Breast epithelium (tissue), 3 donors: Measurements from ENCODE around the gene TJP2.

Source experiments
- POLR2A ChIP-seq: fragments of 450-650 bp; IDR thresholded peaks from one replicate; pipeline ENCODE4 v1.6.1; 2016; ENCODE audit warnings: antibody characterized with exemption, mild to moderate bottlenecking, moderate library complexity
- TF ChIP-seq, protein P1 (sequence below), 3 donors: fragments of 450-650 bp; IDR thresholded peaks; one replicate each; pipeline ENCODE4 v1.5.1; 2016 to 2017; ENCODE audit warnings: antibody characterized with exemption in 3 of 3, mild to moderate bottlenecking in 3 of 3, moderate library complexity in 3 of 3

DNA sequence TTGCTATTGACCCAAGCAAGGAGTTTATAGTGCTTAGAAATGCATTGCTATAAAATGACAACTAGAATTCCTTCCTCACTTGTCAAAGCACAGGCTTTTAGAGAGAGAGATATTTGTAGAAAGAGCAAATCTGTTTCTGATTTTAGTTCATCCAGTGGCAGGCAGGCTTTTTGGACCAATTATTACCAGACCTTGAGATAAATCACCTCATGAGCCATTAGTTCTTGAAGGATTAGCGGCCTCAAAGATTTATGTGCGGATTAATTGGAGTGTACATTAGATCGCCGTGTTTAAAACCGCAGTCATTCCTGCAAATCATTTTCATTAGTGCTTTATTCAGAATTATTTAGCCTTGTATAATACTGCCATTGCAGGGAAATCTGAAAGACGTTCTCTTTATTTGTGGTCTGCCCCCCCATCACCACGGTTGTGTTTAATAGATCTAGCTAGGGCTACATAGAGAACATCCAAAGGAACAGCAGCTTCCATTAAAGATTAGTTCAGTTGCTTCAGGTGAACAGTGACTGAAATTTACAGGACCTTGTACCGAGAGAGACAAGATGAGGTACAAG is 28.8 kb upstream of the TJP2 start:
- TF ChIP-seq, protein P1, sequence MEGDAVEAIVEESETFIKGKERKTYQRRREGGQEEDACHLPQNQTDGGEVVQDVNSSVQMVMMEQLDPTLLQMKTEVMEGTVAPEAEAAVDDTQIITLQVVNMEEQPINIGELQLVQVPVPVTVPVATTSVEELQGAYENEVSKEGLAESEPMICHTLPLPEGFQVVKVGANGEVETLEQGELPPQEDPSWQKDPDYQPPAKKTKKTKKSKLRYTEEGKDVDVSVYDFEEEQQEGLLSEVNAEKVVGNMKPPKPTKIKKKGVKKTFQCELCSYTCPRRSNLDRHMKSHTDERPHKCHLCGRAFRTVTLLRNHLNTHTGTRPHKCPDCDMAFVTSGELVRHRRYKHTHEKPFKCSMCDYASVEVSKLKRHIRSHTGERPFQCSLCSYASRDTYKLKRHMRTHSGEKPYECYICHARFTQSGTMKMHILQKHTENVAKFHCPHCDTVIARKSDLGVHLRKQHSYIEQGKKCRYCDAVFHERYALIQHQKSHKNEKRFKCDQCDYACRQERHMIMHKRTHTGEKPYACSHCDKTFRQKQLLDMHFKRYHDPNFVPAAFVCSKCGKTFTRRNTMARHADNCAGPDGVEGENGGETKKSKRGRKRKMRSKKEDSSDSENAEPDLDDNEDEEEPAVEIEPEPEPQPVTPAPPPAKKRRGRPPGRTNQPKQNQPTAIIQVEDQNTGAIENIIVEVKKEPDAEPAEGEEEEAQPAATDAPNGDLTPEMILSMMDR (IDR thresholded peaks at IDR 0.05) = no peak
- no peak for TF ChIP-seq POLR2A
